ENCODE measurements around the gene MKRN1.

Gene MKRN1

DNA sequence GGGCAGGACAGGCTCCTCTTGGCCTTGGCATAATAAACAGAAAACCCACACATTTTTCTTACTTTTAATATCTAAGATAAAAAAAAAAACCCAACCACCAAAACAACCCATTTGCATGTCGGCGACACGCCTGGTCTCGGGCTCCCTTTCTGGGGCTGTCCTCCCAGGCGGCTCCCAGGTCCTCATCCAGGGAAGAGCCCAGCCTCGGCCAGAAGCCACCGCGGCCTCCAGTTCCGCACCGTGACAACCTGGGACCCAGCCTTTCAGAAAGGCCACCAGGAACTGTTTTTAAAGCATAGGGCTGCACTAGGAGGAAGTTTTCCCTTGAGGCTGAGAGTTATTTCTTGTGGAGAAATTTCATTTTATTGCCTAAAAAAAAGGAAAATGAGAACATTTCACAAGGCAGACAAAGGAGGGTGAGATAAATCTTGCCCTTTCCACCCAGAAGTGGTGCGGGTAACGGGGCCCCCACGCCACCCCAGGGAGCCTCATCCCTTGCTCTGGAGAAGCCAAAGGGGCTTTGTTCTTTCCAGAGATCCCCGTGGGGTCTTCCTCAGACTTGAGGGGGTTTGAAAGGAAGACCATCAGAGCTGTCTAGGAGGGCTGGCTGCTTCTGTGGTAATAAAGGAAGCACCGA, 39.2 kb upstream of the MKRN1 start:
- no peak overlapping the region for H3K9ac ChIP-seq (ENCODE audit: low read depth, low read length, poor library complexity, severe bottlenecking)

DNA sequence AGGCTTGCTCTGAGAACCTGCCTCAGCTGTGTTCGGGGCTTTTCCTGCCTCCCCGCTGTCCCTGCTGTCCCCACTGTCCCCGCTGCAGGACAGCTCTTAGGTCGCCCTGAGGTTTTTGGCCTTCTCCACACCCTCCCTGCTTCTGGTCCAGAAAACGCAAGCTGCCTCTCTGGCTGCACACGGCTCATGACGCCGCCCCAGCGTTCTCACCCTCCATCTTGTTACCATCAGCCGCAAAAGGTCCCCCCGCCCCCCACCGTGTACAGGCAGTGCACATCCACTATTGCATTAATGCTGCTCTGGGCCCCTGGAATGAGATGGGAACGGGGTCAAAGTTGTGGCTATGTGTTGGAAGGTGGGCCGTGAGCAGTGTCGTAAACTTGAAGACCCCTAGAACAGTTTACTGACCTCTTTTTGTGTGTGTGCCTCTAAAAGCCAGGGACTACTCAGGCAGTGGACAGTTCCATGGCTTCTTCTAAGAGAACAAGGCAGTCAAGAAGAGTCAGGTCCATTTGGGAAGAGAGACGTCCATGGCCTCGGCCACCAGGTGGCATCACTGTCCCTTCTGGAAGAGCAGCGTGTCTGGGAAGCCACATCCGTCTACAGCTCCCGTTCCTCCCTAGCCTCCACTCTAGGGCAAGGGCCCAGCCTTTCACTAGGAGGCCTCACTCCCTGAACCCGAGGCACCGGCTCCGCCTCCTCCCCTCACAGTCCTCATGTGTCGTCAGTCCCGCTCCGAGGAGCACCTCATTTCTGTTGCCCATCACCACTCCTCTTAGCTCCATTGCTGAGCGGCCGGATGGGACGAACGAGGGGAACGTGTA, 38.5 kb upstream of the MKRN1 start:
- H3K4me1 ChIP-seq (ENCODE audit: insufficient read depth, low read length, poor library complexity, severe bottlenecking) = no peaks in the 10 kb centered on the region
- H4K20me1 ChIP-seq (ENCODE audit: insufficient read depth, low read length, poor library complexity, severe bottlenecking) = no peaks in the 10 kb centered on the region
- H3K4me3 ChIP-seq (ENCODE audit: low read length, poor library complexity, severe bottlenecking) = no peak overlapping the region
- TF ChIP-seq EZH2phosphoT487 (IDR thresholded peaks at IDR 0.05; ENCODE audit: borderline replicate concordance) = no peak
- TF ChIP-seq, protein P1, sequence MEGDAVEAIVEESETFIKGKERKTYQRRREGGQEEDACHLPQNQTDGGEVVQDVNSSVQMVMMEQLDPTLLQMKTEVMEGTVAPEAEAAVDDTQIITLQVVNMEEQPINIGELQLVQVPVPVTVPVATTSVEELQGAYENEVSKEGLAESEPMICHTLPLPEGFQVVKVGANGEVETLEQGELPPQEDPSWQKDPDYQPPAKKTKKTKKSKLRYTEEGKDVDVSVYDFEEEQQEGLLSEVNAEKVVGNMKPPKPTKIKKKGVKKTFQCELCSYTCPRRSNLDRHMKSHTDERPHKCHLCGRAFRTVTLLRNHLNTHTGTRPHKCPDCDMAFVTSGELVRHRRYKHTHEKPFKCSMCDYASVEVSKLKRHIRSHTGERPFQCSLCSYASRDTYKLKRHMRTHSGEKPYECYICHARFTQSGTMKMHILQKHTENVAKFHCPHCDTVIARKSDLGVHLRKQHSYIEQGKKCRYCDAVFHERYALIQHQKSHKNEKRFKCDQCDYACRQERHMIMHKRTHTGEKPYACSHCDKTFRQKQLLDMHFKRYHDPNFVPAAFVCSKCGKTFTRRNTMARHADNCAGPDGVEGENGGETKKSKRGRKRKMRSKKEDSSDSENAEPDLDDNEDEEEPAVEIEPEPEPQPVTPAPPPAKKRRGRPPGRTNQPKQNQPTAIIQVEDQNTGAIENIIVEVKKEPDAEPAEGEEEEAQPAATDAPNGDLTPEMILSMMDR (conservative IDR thresholded peaks at IDR 0.05; ENCODE audit: low read length) = peak; percentile 77
- H3K27me3 ChIP-seq (ENCODE audit: insufficient read depth, low read length, poor library complexity, severe bottlenecking) = no peaks in the 10 kb centered on the region
- no peaks in the 10 kb centered on the region for H3K9me3 ChIP-seq (ENCODE audit: insufficient read depth, low read depth, low read length)
- peak overlapping the region; percentile 8 for H3K4me2 ChIP-seq (ENCODE audit: low read depth, low read length, poor library complexity, severe bottlenecking)
- no peaks in the 10 kb centered on the region for H3K9me2 ChIP-seq (replicated peaks; ENCODE audit: low read depth, low read length)
- no peaks in the 10 kb centered on the region for H3K36me3 ChIP-seq (ENCODE audit: insufficient read depth, low read length)
- H3F3A ChIP-seq (ENCODE audit: low read depth) = no peaks in the 10 kb centered on the region
- no peak overlapping the region for H3K9ac ChIP-seq (ENCODE audit: low read depth, low read length, poor library complexity, severe bottlenecking)
- no peaks in the 10 kb centered on the region for H3K79me2 ChIP-seq (ENCODE audit: insufficient read depth, low read length)
- H2AFZ ChIP-seq (ENCODE audit: low read length) = peak overlapping the region; percentile 87

More for the DNA sequence above, 39.2 kb upstream of the MKRN1 start:
- Histone ChIP-seq H3K4me1 (ENCODE audit: insufficient read depth, low read length, poor library complexity, severe bottlenecking) (no peaks in the 10 kb centered on the region), H4K20me1 (ENCODE audit: insufficient read depth, low read length, poor library complexity, severe bottlenecking) (no peaks in the 10 kb centered on the region), H3K9me2 (replicated peaks; ENCODE audit: low read depth, low read length) (no peaks in the 10 kb centered on the region), H3K36me3 (ENCODE audit: insufficient read depth, low read length) (no peaks in the 10 kb centered on the region), H3K4me3 (ENCODE audit: low read length, poor library complexity, severe bottlenecking) (no peak overlapping the region), H2AFZ (ENCODE audit: low read length) (peak overlapping the region; percentile 87), H3K4me2 (ENCODE audit: low read depth, low read length, poor library complexity, severe bottlenecking) (peak overlapping the region; percentile 8), H3K79me2 (ENCODE audit: insufficient read depth, low read length) (no peaks in the 10 kb centered on the region), H3K27me3 (ENCODE audit: insufficient read depth, low read length, poor library complexity, severe bottlenecking) (no peaks in the 10 kb centered on the region), H3K9me3 (ENCODE audit: insufficient read depth, low read depth, low read length) (no peaks in the 10 kb centered on the region), H3F3A (ENCODE audit: low read depth) (no peaks in the 10 kb centered on the region)
- TF ChIP-seq EZH2phosphoT487 (IDR thresholded peaks at IDR 0.05; ENCODE audit: borderline replicate concordance) = no peak

DNA sequence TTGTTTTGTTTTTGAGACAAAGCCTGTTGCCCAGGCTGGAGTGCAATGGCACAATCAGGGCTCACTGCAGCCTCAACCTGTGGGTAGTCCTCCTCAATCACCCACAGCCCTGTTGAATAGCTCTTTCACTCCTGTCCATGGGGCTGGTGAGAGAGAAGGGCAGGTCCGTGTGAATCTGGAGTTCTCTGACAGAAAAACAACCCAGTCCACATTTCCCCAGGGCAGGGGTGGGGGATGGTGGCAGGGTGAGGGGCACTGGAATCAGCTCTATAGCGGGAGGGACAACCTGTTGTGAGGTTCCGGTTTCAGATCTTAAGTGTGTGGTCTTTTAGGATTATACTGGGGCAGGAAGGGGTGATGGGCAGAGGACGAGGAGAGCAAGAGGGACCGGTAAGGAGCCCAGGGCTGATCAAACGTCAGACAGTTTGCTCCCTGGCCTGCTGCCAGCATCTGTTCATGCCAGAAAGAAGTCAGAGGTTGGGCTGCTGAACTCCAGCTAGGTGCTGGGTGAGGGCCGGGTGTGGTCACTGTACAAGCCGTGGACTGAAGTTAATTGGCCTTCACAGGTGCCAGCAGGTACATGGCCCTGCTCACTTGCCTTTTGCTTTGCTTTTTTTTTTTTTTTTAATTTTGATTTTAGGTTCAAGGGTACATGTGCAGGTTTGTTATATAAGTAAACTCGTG, 33.2 kb upstream of the MKRN1 start:
- H3K9ac ChIP-seq (ENCODE audit: low read depth, low read length, poor library complexity, severe bottlenecking) = no peak overlapping the region

More for the DNA sequence above, 33.2 kb upstream of the MKRN1 start:
- H3K4me2 ChIP-seq (ENCODE audit: low read depth, low read length, poor library complexity, severe bottlenecking) = no peak overlapping the region
- no peak overlapping the region for H2AFZ ChIP-seq (ENCODE audit: low read length)
- H4K20me1 ChIP-seq (ENCODE audit: insufficient read depth, low read length, poor library complexity, severe bottlenecking) = no peaks in the 10 kb centered on the region
- TF ChIP-seq EZH2phosphoT487 (IDR thresholded peaks at IDR 0.05; ENCODE audit: borderline replicate concordance) = no peak
- TF ChIP-seq, protein P1 (conservative IDR thresholded peaks at IDR 0.05; ENCODE audit: low read length) = no peak
- no peaks in the 10 kb centered on the region for H3K4me1 ChIP-seq (ENCODE audit: insufficient read depth, low read length, poor library complexity, severe bottlenecking)
- no peaks in the 10 kb centered on the region for H3K9me2 ChIP-seq (replicated peaks; ENCODE audit: low read depth, low read length)
- no peaks in the 10 kb centered on the region for H3K9me3 ChIP-seq (ENCODE audit: insufficient read depth, low read depth, low read length)
- H3K36me3 ChIP-seq (ENCODE audit: insufficient read depth, low read length) = no peaks in the 10 kb centered on the region
- H3K4me3 ChIP-seq (ENCODE audit: low read length, poor library complexity, severe bottlenecking) = no peak overlapping the region
- H3K27me3 ChIP-seq (ENCODE audit: insufficient read depth, low read length, poor library complexity, severe bottlenecking) = no peaks in the 10 kb centered on the region
- H3K79me2 ChIP-seq (ENCODE audit: insufficient read depth, low read length) = no peaks in the 10 kb centered on the region
- H3F3A ChIP-seq (ENCODE audit: low read depth) = no peaks in the 10 kb centered on the region
